Measurements from ENCODE around the gene CDKAL1.

CDKAL1 gene

GRCh38 chr6:21173678-21174077 is 639.4 kb downstream of the CDKAL1 start:
- H3K9me2 ChIP-seq (replicated peaks; ENCODE audit: insufficient read depth, low read length), result no peaks in the 10 kb centered on the region
- no peaks in the 10 kb centered on the region for H3K4me1 ChIP-seq (ENCODE audit: low read length)
- H3K4me2 ChIP-seq (ENCODE audit: low read depth, low read length), result no peak overlapping the region
- no peaks in the 10 kb centered on the region for H3F3A ChIP-seq (ENCODE audit: insufficient read depth, low read length)
- H2AFZ ChIP-seq (ENCODE audit: low read length), result no peak overlapping the region
- TF ChIP-seq EZH2 (optimal IDR thresholded peaks at IDR 0.05; ENCODE audit: low read depth, low read length), result no peak
- TF ChIP-seq CTCF (IDR thresholded peaks at IDR 0.05; ENCODE audit: low read length), result no peak
- TF ChIP-seq EZH2phosphoT487 (IDR thresholded peaks at IDR 0.05; ENCODE audit: low read length), result no peak
- no peaks in the 10 kb centered on the region for H3K79me2 ChIP-seq (ENCODE audit: low read length)
- H3K9me3 ChIP-seq (replicated peaks; ENCODE audit: insufficient read depth, low read length), result no peaks in the 10 kb centered on the region
- no peak overlapping the region for H3K9ac ChIP-seq (ENCODE audit: low read length)
- no peaks in the 10 kb centered on the region for H3K36me3 ChIP-seq (replicated peaks; ENCODE audit: insufficient read depth, low read length)
- no peaks in the 10 kb centered on the region for H4K20me1 ChIP-seq (ENCODE audit: insufficient read depth, low read length)
- no peaks in the 10 kb centered on the region for H3K27me3 ChIP-seq (replicated peaks; ENCODE audit: insufficient read depth, low read length)
- DNase-seq, result no peak
- H3K4me3 ChIP-seq (ENCODE audit: low read length), result no peak overlapping the region
- H3K27ac ChIP-seq (ENCODE audit: low read length), result no peak overlapping the region

GRCh38 chr6:21176197-21176596 is 641.9 kb downstream of the CDKAL1 start:
- Histone ChIP-seq H4K20me1 (ENCODE audit: insufficient read depth, low read length) (no peaks in the 10 kb centered on the region), H3F3A (ENCODE audit: insufficient read depth, low read length) (no peaks in the 10 kb centered on the region), H3K27ac (ENCODE audit: low read length) (no peak overlapping the region), H3K36me3 (replicated peaks; ENCODE audit: insufficient read depth, low read length) (no peaks in the 10 kb centered on the region), H3K27me3 (replicated peaks; ENCODE audit: insufficient read depth, low read length) (no peaks in the 10 kb centered on the region), H3K79me2 (ENCODE audit: low read length) (no peaks in the 10 kb centered on the region), H3K4me3 (ENCODE audit: low read length) (no peak overlapping the region), H3K9ac (ENCODE audit: low read length) (no peak overlapping the region), H2AFZ (ENCODE audit: low read length) (no peak overlapping the region), H3K9me2 (replicated peaks; ENCODE audit: insufficient read depth, low read length) (no peaks in the 10 kb centered on the region), H3K4me1 (ENCODE audit: low read length) (no peaks in the 10 kb centered on the region), H3K4me2 (ENCODE audit: low read depth, low read length) (no peak overlapping the region), H3K9me3 (replicated peaks; ENCODE audit: insufficient read depth, low read length) (no peaks in the 10 kb centered on the region)
- TF ChIP-seq CTCF (IDR thresholded peaks at IDR 0.05; ENCODE audit: low read length) (no peak), EZH2phosphoT487 (IDR thresholded peaks at IDR 0.05; ENCODE audit: low read length) (no peak), EZH2 (optimal IDR thresholded peaks at IDR 0.05; ENCODE audit: low read depth, low read length) (no peak)
- no peak for DNase-seq

GRCh38 chr6:21180155-21180554 is 645.9 kb downstream of the CDKAL1 start:
- H3K27ac ChIP-seq (ENCODE audit: low read length), result no peak overlapping the region
- no peaks in the 10 kb centered on the region for H4K20me1 ChIP-seq (ENCODE audit: insufficient read depth, low read length)
- H3K4me3 ChIP-seq (ENCODE audit: low read length), result no peak overlapping the region
- DNase-seq, result no peak
- H2AFZ ChIP-seq (ENCODE audit: low read length), result no peak overlapping the region
- H3K79me2 ChIP-seq (ENCODE audit: low read length), result no peaks in the 10 kb centered on the region
- no peak overlapping the region for H3K9ac ChIP-seq (ENCODE audit: low read length)
- H3K36me3 ChIP-seq (replicated peaks; ENCODE audit: insufficient read depth, low read length), result no peaks in the 10 kb centered on the region
- H3K9me3 ChIP-seq (replicated peaks; ENCODE audit: insufficient read depth, low read length), result no peaks in the 10 kb centered on the region
- no peaks in the 10 kb centered on the region for H3K27me3 ChIP-seq (replicated peaks; ENCODE audit: insufficient read depth, low read length)
- H3K4me1 ChIP-seq (ENCODE audit: low read length), result peaks cover 13% of the 10 kb centered on the region; the same call in 1 of the 2 replicates
- H3F3A ChIP-seq (ENCODE audit: insufficient read depth, low read length), result no peaks in the 10 kb centered on the region
- TF ChIP-seq EZH2 (optimal IDR thresholded peaks at IDR 0.05; ENCODE audit: low read depth, low read length) (no peak), EZH2phosphoT487 (IDR thresholded peaks at IDR 0.05; ENCODE audit: low read length) (no peak), CTCF (IDR thresholded peaks at IDR 0.05; ENCODE audit: low read length) (no peak)
- no peak overlapping the region for H3K4me2 ChIP-seq (ENCODE audit: low read depth, low read length)
- H3K9me2 ChIP-seq (replicated peaks; ENCODE audit: insufficient read depth, low read length), result no peaks in the 10 kb centered on the region
